MM.1S (cell line): ENCODE measurements around the gene ZMIZ1.

Experiments
- CTCF ChIP-seq: fragments of 300-600 bp; sonication (generic); IDR thresholded peaks from 2 replicates; pipeline ENCODE4 v1.5.1; 2016; ENCODE audit warnings: antibody characterized with exemption, low read length, mixed read lengths
- EZH2 ChIP-seq: fragments of 300-600 bp; sonication (generic); optimal IDR thresholded peaks from 2 replicates; pipeline ENCODE3; 2017; ENCODE audit warnings: low read depth, mild to moderate bottlenecking, antibody characterized with exemption, low read length, mixed read lengths
- EZH2phosphoT487 ChIP-seq: fragments of 300-600 bp; sonication (generic); IDR thresholded peaks from 2 replicates; pipeline ENCODE4 v1.6.1; 2018; ENCODE audit warnings: antibody characterized with exemption, low read length

GRCh38 chr10:79263939-79264338, 195.2 kb downstream of the ZMIZ1 start:
- TF ChIP-seq CTCF = no peak
- TF ChIP-seq EZH2 = no peak
- TF ChIP-seq EZH2phosphoT487 = no peak
